Activated CD4-positive, alpha-beta T cell treated with anti-CD3 and anti-CD28 coated beads, Interleukin-2, amount 50 U/mL, for 48 hours (primary cell): ENCODE results near the gene GUCY2F.

Experiments
- DNase-seq, 2 experiments: peaks; one replicate each; pipeline ENCODE4 v3.0.0-alpha.2; 2020

Gene GUCY2F

DNA sequence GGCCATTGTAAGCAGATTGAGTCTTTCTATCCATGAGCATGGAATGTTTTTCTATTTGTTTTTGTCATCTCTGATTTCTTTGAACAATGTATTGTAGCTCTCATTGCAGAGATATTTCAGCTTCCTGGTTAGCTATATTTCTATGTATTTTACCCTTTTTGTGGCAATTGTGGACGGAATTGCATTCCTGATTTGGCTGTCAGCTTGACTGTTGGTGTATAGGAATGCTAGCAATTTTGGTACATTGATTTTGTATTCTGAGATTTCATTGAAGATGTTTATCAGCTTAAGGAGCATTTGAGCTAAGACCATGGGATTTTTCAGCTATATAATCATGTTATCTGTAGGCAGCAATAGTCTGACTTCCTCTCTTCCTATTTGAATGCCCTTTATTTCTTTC is 154.6 kb downstream of the GUCY2F start:
- DNase-seq = no peak
